ENCODE measurements around the gene LGALS7.

- no peak for TF ChIP-seq CTCF (IDR thresholded peaks at IDR 0.05)
- TF ChIP-seq POLR2A (IDR thresholded peaks at IDR 0.05), result no peak
- TF ChIP-seq EP300 (IDR thresholded peaks at IDR 0.05), result no peak
Observed at GRCh38 chr19:38813323-38813722, 40.0 kb upstream of the LGALS7 start.

Measured in tibial nerve (tissue), 4 donors.